Measurements from ENCODE around the gene CD70.
A peak's percentile ranks its signal among the peaks of the same experiment; 100 is the strongest.

The CD70 gene

DNA sequence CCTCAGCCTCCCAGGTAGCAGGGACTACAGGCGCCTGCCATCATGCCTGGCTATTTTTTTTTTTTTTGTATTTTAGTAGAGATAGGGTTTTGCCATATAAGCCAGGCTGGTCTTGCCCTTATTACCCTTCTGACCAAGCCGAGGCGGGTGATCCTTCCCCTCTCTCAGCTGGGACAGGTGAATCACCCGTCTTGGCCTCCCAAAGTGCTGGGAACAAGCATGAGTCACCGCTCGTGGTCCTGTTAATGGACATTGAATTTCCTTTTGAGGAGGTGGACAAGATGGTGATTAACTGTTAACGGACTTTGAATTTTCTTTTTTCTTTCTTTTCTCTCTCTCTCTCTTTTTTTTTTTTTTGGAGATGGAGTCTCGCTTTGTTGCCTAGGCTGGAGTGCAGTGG lies 10.6 kb downstream of the CD70 start:
- H3K27ac ChIP-seq (replicated peaks): no peak overlapping the region
- DNase-seq (ENCODE audit: low read depth in 1 of 2, low spot score in 1 of 2): no peak
- no peaks in the 10 kb centered on the region for H3K27me3 ChIP-seq (ENCODE audit: insufficient read depth, poor library complexity, severe bottlenecking)
- H3K4me3 ChIP-seq (replicated peaks; ENCODE audit: insufficient read depth, low read length): no peak overlapping the region
- TF ChIP-seq, protein P1, sequence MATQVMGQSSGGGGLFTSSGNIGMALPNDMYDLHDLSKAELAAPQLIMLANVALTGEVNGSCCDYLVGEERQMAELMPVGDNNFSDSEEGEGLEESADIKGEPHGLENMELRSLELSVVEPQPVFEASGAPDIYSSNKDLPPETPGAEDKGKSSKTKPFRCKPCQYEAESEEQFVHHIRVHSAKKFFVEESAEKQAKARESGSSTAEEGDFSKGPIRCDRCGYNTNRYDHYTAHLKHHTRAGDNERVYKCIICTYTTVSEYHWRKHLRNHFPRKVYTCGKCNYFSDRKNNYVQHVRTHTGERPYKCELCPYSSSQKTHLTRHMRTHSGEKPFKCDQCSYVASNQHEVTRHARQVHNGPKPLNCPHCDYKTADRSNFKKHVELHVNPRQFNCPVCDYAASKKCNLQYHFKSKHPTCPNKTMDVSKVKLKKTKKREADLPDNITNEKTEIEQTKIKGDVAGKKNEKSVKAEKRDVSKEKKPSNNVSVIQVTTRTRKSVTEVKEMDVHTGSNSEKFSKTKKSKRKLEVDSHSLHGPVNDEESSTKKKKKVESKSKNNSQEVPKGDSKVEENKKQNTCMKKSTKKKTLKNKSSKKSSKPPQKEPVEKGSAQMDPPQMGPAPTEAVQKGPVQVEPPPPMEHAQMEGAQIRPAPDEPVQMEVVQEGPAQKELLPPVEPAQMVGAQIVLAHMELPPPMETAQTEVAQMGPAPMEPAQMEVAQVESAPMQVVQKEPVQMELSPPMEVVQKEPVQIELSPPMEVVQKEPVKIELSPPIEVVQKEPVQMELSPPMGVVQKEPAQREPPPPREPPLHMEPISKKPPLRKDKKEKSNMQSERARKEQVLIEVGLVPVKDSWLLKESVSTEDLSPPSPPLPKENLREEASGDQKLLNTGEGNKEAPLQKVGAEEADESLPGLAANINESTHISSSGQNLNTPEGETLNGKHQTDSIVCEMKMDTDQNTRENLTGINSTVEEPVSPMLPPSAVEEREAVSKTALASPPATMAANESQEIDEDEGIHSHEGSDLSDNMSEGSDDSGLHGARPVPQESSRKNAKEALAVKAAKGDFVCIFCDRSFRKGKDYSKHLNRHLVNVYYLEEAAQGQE (IDR thresholded peaks at IDR 0.05; ENCODE audit: insufficient replicate concordance, low read depth): no peak
- TF ChIP-seq GABPA (IDR thresholded peaks at IDR 0.05; ENCODE audit: low read depth) (no peak), SPI1 (IDR thresholded peaks at IDR 0.05; ENCODE audit: borderline replicate concordance, low read depth) (no peak), POLR2AphosphoS5 (IDR thresholded peaks at IDR 0.05; ENCODE audit: low read depth) (no peak)
- TF ChIP-seq, protein P2, sequence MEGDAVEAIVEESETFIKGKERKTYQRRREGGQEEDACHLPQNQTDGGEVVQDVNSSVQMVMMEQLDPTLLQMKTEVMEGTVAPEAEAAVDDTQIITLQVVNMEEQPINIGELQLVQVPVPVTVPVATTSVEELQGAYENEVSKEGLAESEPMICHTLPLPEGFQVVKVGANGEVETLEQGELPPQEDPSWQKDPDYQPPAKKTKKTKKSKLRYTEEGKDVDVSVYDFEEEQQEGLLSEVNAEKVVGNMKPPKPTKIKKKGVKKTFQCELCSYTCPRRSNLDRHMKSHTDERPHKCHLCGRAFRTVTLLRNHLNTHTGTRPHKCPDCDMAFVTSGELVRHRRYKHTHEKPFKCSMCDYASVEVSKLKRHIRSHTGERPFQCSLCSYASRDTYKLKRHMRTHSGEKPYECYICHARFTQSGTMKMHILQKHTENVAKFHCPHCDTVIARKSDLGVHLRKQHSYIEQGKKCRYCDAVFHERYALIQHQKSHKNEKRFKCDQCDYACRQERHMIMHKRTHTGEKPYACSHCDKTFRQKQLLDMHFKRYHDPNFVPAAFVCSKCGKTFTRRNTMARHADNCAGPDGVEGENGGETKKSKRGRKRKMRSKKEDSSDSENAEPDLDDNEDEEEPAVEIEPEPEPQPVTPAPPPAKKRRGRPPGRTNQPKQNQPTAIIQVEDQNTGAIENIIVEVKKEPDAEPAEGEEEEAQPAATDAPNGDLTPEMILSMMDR (IDR thresholded peaks at IDR 0.05; ENCODE audit: insufficient read depth, low read length): no peak

DNA sequence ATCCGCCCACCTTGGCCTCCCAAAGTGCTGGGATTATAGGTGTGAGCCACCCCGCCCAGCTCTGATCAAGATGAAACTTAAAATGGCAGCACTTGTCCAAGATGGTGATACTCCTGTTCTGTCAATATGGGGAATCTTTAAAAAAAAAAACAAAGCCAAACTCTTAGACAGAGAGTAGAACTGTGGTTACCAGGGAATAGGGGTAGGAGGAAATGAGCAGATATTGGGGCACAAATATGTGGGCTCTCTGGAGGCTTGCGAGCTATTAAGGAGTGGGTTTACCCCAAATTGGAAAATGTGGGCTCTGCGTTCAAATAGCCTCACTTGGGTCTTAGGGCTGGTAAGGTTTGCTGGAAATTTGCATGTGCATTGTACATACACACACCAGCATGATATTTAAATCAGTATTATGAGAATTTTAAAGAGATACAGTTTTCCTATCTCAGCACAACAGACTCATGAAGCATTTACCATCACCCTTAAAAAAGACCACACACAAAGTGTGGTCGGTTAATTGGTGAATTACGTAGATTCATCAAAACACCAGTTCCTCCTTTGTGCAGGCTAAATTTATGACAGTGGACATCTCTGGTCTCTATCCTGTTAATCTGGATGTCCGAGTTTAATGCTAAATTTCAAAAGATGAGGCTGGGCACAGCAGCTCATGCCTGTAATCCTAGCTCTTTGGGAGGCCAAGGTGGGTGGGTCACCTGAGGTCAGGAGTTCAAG lies 11.3 kb downstream of the CD70 start:
- DNase-seq (ENCODE audit: low read depth in 1 of 2, low spot score in 1 of 2): no peak
- no peak overlapping the region for H3K27ac ChIP-seq (replicated peaks)

DNA sequence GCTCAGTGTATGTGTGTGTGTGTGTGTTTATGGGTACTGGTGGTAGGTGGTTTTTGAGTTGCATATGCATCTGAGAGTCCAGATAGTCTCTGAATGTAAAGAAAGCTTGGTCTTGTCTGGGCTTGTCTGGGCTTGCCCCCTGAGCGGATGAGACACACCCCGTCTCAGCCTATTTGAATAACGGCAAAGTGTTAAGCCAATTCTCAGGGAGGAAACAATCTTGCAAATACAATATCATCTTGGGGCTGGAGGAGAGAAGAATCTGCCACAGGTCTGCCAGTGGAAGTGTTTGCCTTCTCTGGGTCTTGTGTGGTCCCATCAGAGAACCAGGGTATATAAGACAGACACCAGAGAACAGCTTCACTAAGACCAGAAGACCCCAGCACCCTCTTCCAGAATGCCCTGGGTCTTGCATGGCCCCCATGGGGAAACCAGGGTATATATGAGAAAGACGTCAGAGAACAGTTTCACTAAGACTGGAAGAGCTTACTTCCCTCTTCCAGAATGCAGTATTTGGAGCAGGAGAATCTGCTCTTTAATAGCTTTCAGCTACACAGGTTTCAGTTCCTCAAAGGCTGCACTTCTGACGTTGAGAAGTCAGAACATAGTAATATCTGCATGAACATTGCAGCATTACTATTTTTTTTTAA lies 13.3 kb downstream of the CD70 start:
- Histone ChIP-seq H3K4me3 (replicated peaks; ENCODE audit: insufficient read depth, low read length) (no peak overlapping the region), H3K27ac (replicated peaks) (peak overlapping the region; percentile 49; the same call in 1 of the 2 replicates), H3K27me3 (ENCODE audit: insufficient read depth, poor library complexity, severe bottlenecking) (no peaks in the 10 kb centered on the region)
- DNase-seq (ENCODE audit: low read depth in 1 of 2, low spot score in 1 of 2): peak; percentile 14 to 51
- TF ChIP-seq, protein P1 (IDR thresholded peaks at IDR 0.05; ENCODE audit: insufficient replicate concordance, low read depth): no peak
- no peak; the same call in 1 of the 2 replicates for TF ChIP-seq SPI1 (IDR thresholded peaks at IDR 0.05; ENCODE audit: borderline replicate concordance, low read depth)
- no peak for TF ChIP-seq POLR2AphosphoS5 (IDR thresholded peaks at IDR 0.05; ENCODE audit: low read depth)
- TF ChIP-seq GABPA (IDR thresholded peaks at IDR 0.05; ENCODE audit: low read depth): no peak
- TF ChIP-seq, protein P2 (IDR thresholded peaks at IDR 0.05; ENCODE audit: insufficient read depth, low read length): no peak

More for the DNA sequence above, 11.3 kb downstream of the CD70 start:
- Histone ChIP-seq H3K27me3 (ENCODE audit: insufficient read depth, poor library complexity, severe bottlenecking) (no peaks in the 10 kb centered on the region), H3K4me3 (replicated peaks; ENCODE audit: insufficient read depth, low read length) (no peak overlapping the region)
- TF ChIP-seq, protein P1 (IDR thresholded peaks at IDR 0.05; ENCODE audit: insufficient replicate concordance, low read depth): no peak
- no peak for TF ChIP-seq GABPA (IDR thresholded peaks at IDR 0.05; ENCODE audit: low read depth)
